NCI-H2227 (cell line): Measurements from ENCODE around the gene ACTR5.
A peak's percentile ranks its signal among the peaks of the same experiment; 100 is the strongest.

ENCODE experiments used
- DNase-seq: peaks from one replicate; lab custom pipeline; 2025; ENCODE audit not compliant: unreplicated experiment; lab: John Stamatoyannopoulos, UW

The ACTR5 gene

DNA sequence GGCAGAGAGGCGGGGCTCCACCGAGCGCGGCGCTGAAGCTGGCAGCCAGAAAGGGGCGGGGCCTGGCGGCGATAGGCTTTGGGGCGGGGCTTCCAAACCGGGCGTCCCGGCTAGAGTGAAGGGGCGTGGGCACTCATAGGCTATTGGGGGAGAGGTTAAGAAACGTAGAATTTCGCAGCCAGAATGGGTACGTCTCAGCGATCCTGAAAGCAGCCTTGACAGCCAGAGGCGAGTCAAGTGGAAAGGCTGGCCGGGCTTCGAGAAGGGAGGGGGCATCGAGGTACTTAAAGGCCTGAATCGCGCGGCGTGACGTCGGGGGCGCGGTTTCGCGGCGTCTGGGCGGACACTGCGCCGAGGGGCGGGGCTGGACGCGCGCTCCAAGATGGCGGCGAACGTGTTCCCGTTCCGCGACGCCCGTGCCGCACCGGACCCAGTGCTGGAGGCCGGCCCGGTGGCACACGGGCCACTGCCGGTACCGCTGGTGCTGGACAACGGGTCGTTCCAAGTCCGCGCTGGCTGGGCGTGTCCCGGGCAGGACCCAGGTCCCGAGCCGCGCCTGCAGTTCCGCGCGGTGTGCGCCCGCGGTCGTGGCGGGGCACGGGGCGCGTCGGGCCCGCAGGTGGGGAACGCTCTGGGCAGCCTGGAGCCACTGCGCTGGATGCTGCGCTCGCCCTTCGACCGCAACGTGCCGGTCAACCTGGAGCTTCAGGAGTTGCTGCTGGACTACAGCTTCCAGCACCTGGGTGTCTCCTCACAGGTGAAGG is at the start of gene ACTR5:
Gene ACTR5, plus strand, starts transcription at position 364 of the 764 bp plus-strand sequence. Its CDS starts 19 bp downstream, at position 383.
- peak; percentile 96 for DNase-seq

DNA sequence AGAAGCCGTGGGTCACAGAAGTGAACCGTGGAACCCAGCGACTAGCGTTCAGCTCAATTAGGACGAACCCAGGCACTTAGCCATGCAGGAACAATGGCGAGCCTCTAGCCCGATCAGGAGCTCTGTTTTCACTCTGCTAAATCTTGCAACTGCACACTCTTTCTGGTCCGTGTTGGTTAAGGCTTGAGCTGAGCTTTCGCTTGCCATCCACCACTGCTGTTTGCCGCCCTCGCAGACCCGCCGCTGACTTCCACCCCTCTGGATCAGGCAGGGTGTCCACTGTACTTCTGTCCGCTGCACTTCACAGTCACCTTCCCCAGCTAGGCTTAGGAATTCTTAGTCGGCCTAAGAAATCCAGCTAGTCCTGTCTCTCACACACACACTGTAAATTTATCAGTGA is 49.7 kb upstream of the ACTR5 start:
- DNase-seq, result no peak

DNA sequence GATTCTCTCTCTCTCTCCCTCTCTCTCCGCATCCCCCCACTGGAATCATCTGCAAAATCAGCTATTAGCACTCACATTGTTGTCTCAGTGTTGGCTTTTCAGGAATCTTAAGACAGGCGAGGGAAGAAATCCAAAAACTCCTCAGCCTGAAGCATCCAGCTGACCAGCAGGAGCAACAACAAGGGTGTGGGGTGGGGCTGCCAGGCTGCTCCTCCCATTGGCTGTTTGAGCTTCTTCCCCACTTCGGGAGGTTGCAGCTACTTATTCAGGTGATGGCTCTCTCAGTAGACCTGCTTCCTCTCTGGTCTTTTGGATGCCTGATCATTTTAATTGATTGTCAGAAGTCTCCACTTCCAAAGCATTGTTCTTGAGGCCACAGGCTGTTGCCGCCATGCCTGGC is 48.1 kb upstream of the ACTR5 start:
- DNase-seq, result no peak

DNA sequence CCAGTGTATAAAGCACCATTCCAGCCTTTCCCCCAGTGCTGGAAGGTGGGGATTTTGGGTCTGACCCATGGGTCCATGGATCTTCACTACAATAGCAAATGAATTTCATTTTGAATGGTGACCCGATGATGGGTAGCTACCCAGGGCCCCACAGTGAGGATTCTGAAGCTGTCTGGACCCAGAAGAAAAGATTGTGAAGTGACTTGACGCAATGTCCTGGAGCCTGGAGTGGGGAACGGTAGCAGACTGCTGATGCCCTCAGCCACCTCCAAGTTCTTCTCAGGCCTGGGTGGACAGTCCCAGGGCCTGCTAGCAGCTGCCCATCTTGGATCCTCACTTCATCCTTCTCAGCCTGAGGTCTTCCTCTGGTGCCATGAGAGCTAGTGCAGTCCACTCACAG is 47.3 kb upstream of the ACTR5 start:
- no peak for DNase-seq

DNA sequence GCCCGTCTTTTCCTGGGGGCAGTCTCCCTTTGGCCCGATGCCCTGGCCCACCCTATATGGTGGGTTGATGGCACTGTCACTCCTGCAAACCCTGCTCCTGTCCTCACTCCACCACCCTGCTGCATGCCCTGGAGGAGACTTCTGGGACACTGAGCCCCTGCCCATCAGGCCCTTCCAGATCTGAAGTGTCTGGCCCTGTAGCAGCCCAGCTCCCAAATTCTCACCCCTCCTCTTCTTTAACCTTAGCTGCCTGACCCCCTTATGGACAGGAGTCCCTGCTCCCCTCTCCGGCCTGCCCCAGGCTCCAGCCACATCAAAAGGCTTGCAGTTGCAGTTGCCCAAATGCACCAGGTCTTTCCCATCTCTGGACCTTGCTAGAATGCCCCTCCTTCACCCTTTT is 44.7 kb upstream of the ACTR5 start:
- no peak for DNase-seq

DNA sequence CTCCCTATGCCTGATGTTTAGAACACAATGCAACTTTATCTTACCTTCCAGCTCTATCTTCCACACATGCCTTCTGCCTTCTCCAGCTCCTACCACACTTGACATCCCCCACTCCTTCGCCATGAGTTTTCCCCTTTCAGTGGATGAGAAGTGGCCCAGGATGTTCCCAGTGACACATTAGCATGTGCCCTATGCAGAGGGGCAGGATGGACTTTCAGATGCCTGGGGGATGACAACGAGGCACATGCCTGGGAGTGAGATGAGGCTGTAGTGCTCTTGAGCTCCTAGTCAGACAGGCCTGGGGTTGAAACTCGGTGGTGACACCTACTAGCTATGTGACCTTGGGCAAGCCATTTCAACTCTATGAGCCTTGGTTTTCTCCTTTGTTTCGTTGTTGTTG is 44.1 kb upstream of the ACTR5 start:
- DNase-seq, result no peak

DNA sequence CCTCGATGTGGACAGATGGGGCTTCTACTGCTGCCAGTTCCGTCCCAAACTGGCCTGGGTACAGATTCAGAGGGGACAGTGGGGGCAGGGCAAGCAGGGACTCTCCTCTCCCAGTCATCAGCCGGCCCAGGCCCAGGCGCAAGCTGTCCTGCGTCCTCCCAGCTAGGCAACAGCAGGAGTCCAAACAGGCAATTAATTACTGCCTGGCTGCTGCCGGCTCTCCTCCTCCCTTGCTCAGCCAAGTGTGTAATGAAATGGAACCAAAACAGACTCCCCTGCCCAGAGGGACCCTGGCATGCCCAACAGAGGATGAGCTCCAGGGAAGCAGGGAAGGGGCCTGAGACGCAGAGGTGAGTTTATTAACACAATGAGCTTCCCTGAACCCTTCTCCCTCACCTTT is 41.8 kb upstream of the ACTR5 start:
- DNase-seq, result peak; percentile 65

DNA sequence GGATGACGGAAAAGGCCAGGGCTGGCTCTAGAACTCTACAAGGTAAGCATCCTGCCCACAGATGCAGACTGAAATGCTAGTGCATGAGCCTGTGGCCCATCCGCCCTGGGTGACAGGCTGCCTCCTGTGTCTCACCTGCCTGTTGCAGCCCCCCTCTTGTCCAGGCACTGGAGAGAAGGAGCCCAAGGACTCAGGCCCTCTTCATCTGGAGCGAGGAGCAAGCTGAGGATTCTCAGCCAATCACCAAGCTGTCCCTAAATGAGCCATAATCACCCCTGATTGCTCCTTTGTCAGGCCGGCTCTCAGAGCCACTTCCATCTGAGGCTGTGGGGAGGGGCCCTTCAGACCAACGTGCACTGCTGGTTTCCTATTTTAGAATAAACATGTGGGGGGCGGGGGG is 34.0 kb upstream of the ACTR5 start:
- DNase-seq, result peak; percentile 86

DNA sequence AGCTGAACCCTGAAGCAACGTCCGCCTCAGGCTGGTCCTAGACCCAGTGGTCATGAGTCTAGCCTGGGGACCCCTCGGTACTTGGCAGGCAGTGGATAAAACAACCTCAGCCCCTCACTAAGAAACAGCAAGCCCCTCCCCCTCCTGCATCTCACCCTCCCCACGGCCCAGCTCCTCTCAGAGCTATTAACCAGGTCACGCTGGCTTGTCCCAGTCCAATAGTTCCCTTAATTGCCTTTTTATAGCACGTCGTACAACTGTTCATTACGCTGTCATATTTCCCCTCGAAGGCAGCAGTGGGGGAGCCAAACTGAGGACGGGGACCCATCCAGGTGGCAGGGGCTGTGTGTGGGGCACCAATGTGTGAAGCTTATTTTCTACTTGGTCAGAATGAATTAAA is 32.6 kb upstream of the ACTR5 start:
- DNase-seq, result peak; percentile 69

DNA sequence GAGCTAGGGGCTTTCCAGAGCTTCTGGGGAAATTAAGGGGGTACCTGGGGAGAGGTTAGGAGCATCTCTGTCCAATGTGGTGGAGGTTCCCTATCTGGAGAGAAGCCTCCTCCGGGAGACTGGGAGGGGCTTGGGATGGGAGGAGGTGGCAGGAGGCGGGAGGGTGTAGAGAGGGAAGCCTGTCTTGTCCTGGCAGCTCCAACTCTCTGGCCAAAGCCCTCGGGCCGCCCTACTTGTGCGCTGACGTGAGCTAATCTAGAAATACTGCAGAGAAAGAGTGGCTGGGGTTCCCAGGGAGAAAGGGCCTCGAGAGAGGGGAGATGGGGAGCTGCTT is 25.6 kb upstream of the ACTR5 start:
- peak; percentile 68 for DNase-seq

DNA sequence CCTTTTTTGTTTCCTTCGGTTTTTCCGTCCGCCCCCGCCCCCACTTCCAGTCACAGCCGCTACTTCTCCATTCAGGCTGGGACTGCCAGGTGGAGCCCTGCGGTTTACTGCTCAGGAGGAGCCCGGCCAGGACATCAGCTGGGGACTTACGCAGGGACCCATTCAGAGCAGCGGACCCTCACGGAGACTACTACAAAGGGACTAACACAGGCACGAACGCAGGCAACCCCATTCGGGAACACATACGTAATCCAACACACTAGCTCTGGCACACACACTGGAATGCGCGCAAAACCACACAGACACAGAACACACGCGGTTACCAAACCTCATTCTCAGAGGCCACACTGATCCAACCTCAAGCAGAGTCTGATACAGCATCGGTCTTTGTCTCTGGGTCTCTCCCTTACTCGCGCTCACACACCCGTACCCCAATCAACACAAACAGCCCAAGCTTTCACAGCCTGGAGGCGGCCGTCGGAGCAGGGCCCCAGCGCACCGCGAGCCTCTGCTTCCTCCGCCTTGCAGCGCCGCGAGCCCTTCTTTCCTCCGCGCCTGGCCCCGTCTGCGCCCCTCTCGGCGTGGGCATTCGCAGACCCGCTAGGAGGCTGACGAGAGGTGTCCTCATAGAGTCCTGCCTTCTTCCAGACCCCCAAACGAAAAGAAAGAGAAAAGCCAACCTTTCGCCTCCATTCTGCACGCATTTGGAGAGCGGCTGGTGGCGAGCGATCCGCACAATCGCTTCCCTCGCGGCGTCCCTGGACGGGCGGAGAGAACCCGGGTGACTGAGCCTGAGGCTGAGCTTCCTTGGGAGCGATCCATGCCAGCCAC is 25.0 kb upstream of the ACTR5 start:
- DNase-seq, result peak; percentile 55

DNA sequence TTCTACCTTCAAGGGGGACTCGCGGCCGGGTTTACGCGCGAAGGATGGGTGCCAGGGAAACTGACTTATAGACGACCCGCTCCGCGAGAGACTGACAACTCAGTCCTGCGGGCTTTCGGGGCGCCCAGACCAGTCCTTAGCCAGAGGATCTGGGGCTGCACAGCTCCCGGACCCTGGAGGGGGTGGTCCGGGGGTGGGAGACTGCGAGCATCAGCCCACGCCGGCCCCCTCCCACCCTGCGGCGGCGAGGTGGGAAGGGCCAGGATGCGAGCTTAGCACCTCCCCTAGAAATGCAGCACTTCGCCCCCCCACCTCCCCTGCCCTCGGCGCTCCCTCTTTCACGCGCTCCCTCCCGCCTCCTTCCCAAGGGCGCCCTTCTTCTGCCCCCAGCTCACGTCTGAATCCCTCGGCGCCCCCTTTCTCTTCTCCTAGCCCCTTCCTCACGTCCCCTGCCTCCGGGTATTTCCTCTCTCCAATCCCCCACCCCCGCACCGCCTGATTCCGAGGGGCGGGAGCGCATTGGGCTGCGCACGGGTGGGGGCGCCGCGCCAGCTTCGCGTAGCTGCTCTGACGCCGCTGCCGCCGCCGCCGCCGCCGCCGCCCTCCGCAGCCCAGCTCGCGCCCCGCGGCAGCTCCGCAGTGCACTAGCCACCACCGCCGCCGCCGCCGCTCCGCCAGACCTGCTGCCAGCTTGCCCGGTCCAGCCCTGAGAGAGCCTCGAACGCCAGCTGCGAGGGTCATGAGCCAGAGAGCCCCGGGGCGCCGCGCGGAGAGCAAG is 24.2 kb upstream of the ACTR5 start, which contains the start of gene SLC32A1:
Gene SLC32A1, plus strand, starts transcription at position 639 of the 778 bp plus-strand sequence. CDS start 239 bp downstream, outside the sequence.
- DNase-seq, result peak; percentile 91

DNA sequence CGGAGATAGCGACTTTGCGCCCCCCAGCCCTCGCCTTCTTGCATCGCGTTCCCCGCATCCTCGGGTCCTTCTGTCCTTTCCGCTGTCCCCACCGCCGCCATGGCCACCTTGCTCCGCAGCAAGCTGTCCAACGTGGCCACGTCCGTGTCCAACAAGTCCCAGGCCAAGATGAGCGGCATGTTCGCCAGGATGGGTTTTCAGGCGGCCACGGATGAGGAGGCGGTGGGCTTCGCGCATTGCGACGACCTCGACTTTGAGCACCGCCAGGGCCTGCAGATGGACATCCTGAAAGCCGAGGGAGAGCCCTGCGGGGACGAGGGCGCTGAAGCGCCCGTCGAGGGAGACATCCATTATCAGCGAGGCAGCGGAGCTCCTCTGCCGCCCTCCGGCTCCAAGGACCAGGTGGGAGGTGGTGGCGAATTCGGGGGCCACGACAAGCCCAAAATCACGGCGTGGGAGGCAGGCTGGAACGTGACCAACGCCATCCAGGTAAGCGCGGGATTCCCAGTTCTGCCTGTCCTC is 23.6 kb upstream of the ACTR5 start:
- no peak for DNase-seq

DNA sequence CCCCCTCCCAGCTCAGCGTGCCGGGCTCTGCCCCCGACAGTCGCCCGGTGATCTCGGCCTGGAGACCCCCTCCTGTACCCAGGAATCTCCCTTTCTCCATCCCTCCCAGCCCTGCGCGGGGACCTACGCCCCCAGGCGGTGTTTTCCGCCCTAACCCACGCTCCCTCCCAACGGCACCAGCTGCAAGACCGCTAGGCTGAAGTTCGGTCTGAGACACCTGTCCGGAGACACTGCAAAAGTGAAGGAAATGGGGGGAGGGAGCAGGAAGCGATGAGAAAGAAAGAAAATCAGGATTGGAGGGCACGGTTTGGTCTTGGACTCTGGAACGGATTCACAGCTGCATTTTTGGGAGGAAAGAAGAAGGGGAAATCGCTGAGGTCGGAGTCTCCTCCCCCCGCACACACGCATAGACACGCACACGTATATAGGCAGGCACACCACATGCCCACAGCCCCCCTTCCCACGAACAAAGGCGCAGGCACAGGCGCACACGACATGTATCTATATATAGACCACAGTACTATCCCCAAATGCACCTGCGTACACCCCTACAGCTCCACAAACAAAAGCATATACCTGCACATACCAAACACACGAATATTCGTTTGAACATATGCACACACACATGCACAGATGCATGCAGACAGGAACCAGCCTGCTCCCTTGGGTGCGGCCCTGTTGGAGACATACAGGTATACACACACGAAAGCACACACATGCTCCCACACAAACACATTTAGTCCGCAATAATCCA is 22.9 kb upstream of the ACTR5 start:
- DNase-seq, result peak; percentile 63

DNA sequence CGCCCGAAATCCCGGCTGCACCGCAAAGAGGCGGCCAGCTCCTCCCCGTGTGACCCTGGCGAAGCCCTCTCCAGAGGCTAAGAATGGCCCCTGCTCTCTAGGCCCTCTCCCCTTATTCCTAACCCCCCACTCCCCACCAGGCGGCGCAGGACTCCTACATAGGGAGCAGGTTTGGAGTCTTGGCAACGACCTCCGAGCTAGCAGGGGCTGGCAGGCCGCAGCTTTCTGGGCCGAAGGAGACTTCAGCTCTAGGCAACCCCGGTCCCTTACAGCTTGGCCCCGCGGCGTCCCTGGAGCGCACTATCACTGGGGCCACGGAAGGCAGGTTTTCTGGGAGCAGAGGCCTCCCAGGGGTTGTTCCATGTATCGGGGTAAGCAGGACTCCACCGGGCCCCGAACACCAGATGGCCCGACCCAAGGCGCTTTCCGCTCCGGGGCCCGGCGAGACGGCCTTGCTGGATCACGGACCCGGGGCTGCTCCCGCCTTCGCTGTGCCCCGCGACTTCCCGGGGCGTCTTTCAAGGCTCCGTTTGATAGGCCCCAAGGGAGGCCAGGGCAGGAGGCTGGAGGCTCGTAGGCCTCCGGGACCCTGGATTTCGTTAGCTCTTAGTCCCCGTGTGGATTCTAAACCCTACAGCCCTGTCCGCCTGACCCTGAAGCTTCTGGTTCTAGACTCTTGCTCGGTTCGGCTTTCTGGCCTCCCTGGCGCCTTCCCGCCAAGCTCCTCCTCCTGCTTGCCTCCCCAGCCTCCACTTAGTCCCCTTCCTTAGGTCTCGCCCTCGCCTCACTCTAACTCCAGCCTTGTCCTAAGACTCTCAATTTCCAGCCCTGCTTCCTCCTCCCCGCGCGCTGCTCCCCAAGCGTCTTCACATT is 22.1 kb upstream of the ACTR5 start:
- peak; percentile 87 for DNase-seq

DNA sequence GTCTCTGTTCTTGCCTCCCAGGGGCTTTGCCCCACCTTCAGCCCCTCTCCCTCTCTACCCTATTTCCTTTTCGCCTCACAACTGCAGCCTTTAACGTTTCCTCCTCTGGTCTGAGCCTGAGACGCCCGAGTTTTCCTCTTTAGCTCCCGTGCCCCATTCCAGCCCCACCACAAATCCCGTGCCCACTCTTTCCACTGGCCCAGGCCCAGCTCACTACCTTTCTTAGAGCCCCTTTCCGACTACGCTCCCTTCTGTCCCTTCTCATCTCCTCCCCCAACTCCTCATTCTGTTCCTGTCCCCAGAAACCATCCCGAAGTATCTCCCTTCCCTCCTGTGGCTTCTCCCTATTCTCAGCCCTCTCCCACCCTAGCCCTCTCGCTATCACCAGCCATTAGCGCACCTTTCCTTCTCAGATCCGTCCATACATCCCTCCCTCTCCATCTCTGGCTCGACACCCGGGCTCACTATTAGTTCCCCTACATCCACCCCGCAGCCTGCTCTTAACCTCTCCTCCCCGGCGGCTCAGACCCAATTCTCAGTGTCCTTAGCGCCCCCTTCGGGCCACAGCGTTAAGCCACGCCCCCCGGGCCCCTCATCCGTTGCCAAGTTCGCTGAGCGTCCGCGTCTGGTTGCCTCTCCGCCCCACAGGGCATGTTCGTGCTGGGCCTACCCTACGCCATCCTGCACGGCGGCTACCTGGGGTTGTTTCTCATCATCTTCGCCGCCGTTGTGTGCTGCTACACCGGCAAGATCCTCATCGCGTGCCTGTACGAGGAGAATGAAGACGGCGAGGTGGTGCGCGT is 21.3 kb upstream of the ACTR5 start:
- DNase-seq, result no peak

DNA sequence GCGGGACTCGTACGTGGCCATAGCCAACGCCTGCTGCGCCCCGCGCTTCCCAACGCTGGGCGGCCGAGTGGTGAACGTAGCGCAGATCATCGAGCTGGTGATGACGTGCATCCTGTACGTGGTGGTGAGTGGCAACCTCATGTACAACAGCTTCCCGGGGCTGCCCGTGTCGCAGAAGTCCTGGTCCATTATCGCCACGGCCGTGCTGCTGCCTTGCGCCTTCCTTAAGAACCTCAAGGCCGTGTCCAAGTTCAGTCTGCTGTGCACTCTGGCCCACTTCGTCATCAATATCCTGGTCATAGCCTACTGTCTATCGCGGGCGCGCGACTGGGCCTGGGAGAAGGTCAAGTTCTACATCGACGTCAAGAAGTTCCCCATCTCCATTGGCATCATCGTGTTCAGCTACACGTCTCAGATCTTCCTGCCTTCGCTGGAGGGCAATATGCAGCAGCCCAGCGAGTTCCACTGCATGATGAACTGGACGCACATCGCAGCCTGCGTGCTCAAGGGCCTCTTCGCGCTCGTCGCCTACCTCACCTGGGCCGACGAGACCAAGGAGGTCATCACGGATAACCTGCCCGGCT is 20.6 kb upstream of the ACTR5 start:
- no peak for DNase-seq

DNA sequence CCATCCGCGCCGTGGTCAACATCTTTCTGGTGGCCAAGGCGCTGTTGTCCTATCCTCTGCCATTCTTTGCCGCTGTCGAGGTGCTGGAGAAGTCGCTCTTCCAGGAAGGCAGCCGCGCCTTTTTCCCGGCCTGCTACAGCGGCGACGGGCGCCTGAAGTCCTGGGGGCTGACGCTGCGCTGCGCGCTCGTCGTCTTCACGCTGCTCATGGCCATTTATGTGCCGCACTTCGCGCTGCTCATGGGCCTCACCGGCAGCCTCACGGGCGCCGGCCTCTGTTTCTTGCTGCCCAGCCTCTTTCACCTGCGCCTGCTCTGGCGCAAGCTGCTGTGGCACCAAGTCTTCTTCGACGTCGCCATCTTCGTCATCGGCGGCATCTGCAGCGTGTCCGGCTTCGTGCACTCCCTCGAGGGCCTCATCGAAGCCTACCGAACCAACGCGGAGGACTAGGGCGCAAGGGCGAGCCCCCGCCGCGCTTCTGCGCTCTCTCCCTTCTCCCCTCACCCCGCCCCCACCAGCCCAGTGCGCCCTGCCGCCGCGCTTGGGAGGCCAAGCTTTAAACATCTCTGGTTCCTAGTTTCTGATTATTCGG is 20.0 kb upstream of the ACTR5 start:
- DNase-seq, result no peak
